PC-9 (cell line): Measurements from ENCODE around the gene UBE2C. TPM values are rescaled to one million over a fixed set of nuclear protein-coding genes. Genes with fewer than 3 reads are reported as not detected.
A peak's percentile ranks its signal among the peaks of the same experiment; 100 is the strongest.

Source experiments
- BruUV-seq: library from RNA; stranded (reverse); fragments of 400-500 nt; replicated peaks from 2 replicates; lab custom pipeline; 2021; lab: Mats Ljungman, UMichigan
- CTCF ChIA-PET: fragments of 300-600 bp; sonication (Branson Sonifier 250); formaldehyde crosslinking; loops from one replicate; lab custom pipeline; 2022; ENCODE audit warnings: antibody characterized with exemption; lab: Charles Lee
- POLR2A ChIA-PET: fragments of 300-600 bp; sonication (Branson Sonifier 250); formaldehyde crosslinking; loops from one replicate; lab custom pipeline; 2022; ENCODE audit warnings: antibody characterized with exemption; ENCODE audit not compliant: unreplicated experiment; lab: Charles Lee
- DNase-seq, 2 experiments: peaks; one replicate each; pipeline versions ENCODE4 v3.0.0 to v3.0.0-alpha.2; 2015 to 2022; ENCODE audit warnings: mixed read lengths in 1 of 2
- H2AFZ ChIP-seq: fragments of 200-600 bp; sonication (generic); 2 replicates; pipeline ENCODE4 v1.8.1; 2017; ENCODE audit warnings: antibody characterized with exemption
- H3F3A ChIP-seq: fragments of 200-600 bp; sonication (generic); 2 replicates; pipeline ENCODE4 v1.8.1; 2017; ENCODE audit warnings: antibody characterized with exemption, mild to moderate bottlenecking, low read depth; ENCODE audit not compliant: insufficient read depth
- H3K27ac ChIP-seq: fragments of 200-600 bp; sonication (generic); 2 replicates; pipeline ENCODE4 v1.6.1; 2016; ENCODE audit warnings: mixed run types
- H3K27me3 ChIP-seq: fragments of 200-600 bp; sonication (generic); 2 replicates; pipeline ENCODE4 v1.6.1; 2016; ENCODE audit warnings: low read depth, mixed run types; ENCODE audit not compliant: insufficient read depth
- H3K36me3 ChIP-seq: fragments of 200-600 bp; sonication (generic); 2 replicates; pipeline ENCODE4 v1.6.1; 2016; ENCODE audit warnings: low read depth, mixed run types
- H3K4me1 ChIP-seq: fragments of 200-600 bp; sonication (generic); replicated peaks from 2 replicates; pipeline ENCODE4 v1.6.1; 2016; ENCODE audit warnings: mixed run types; ENCODE audit not compliant: insufficient read depth
- H3K4me2 ChIP-seq: fragments of 200-600 bp; sonication (generic); 2 replicates; pipeline ENCODE4 v1.6.1; 2017; ENCODE audit warnings: mixed run types
- H3K4me3 ChIP-seq: fragments of 200-600 bp; sonication (generic); 2 replicates; pipeline ENCODE4 v1.6.1; 2016; ENCODE audit warnings: mixed run types
- H3K79me2 ChIP-seq: fragments of 200-600 bp; sonication (generic); 2 replicates; pipeline ENCODE4 v1.6.1; 2017; ENCODE audit warnings: low read depth, mixed run types
- H3K9me2 ChIP-seq: fragments of 200-600 bp; sonication (generic); 2 replicates; pipeline ENCODE4 v1.8.1; 2017; ENCODE audit warnings: mild to moderate bottlenecking; ENCODE audit not compliant: insufficient read depth
- H3K9me3 ChIP-seq: fragments of 200-600 bp; sonication (generic); 2 replicates; pipeline ENCODE4 v1.8.1; 2016; ENCODE audit warnings: low read depth; ENCODE audit not compliant: insufficient read depth
- H4K20me1 ChIP-seq: fragments of 200-600 bp; sonication (generic); 2 replicates; pipeline ENCODE4 v1.8.1; 2017; ENCODE audit not compliant: insufficient read depth
- CTCF ChIP-seq: fragments of 200-600 bp; sonication (generic); conservative IDR thresholded peaks from 2 replicates; pipeline ENCODE4 v1.6.1; 2017; ENCODE audit warnings: mixed run types, antibody characterized with exemption, mild to moderate bottlenecking, moderate library complexity
- EZH2 ChIP-seq: fragments of 200-600 bp; sonication (generic); IDR thresholded peaks from 2 replicates; pipeline ENCODE4 v1.8.0; 2017; ENCODE audit warnings: antibody characterized with exemption, low read depth
- intact Hi-C: fragments of 100-400 bp; cut with micrococcal nuclease; formaldehyde crosslinking; loops from one replicate; pipeline ENCODE4 v1.10.0; 2022; ENCODE audit not compliant: unreplicated experiment
- total RNA-seq: library from RNA; stranded (reverse); gene quantifications from 2 replicates; pipeline ENCODE4 v1.2.3, GENCODE V29; 2021

UBE2C gene
- total RNA-seq, 1 experiment from 2014 or later: 207 TPM

- no peaks in the 10 kb centered on the region for H4K20me1 ChIP-seq
- no peaks in the 10 kb centered on the region for H3K4me1 ChIP-seq
- H2AFZ ChIP-seq: no peak overlapping the region
- H3K9me3 ChIP-seq: no peaks in the 10 kb centered on the region
- intact Hi-C loops: no loop called here
- no peaks in the 10 kb centered on the region for H3K79me2 ChIP-seq
- H3K27me3 ChIP-seq: no peaks in the 10 kb centered on the region
- DNase-seq: no peak
- no peaks in the 10 kb centered on the region for H3K36me3 ChIP-seq
- H3K4me2 ChIP-seq: no peak overlapping the region
- H3K9me2 ChIP-seq: no peaks in the 10 kb centered on the region
- no TSS peak for BruUV-seq
- no peak overlapping the region for H3K27ac ChIP-seq
- no peak for TF ChIP-seq EZH2
- no peak for TF ChIP-seq CTCF
- no peaks in the 10 kb centered on the region for H3F3A ChIP-seq
- POLR2A ChIA-PET: no interaction called here
- CTCF ChIA-PET: no interaction called here
- no peak overlapping the region for H3K4me3 ChIP-seq
These were observed 46.5 kb upstream of the UBE2C start for GRCh38 chr20:45765980-45766379.

- H3K4me2 ChIP-seq: no peak overlapping the region
- no TSS peak for BruUV-seq
- no peak overlapping the region for H2AFZ ChIP-seq
- CTCF ChIA-PET: interaction anchor here (0.6 kb wide), 1 partner anchor 12 kb away, joined by 3 read pairs; no protein-coding TSS in a partner anchor
- no peak for DNase-seq
- no peaks in the 10 kb centered on the region for H3K36me3 ChIP-seq
- no peaks in the 10 kb centered on the region for H3K9me2 ChIP-seq
- H3K79me2 ChIP-seq: no peaks in the 10 kb centered on the region
- POLR2A ChIA-PET: interaction anchor here (0.7 kb wide), 1 partner anchor 859 kb away, joined by 6 read pairs; no protein-coding TSS in a partner anchor
- H3K27ac ChIP-seq: no peak overlapping the region
- H3K27me3 ChIP-seq: no peaks in the 10 kb centered on the region
- no peaks in the 10 kb centered on the region for H3F3A ChIP-seq
- no peak overlapping the region for H3K4me3 ChIP-seq
- no peaks in the 10 kb centered on the region for H4K20me1 ChIP-seq
- intact Hi-C loops: no loop called here
- no peaks in the 10 kb centered on the region for H3K9me3 ChIP-seq
- peaks cover 6% of the 10 kb centered on the region for H3K4me1 ChIP-seq
- no peak for TF ChIP-seq CTCF
- no peak for TF ChIP-seq EZH2
These were observed 44.0 kb upstream of the UBE2C start for GRCh38 chr20:45768479-45768878.

- Histone ChIP-seq H3K9me2 (no peaks in the 10 kb centered on the region), H3K27ac (no peak overlapping the region), H3K79me2 (no peaks in the 10 kb centered on the region), H3K9me3 (no peaks in the 10 kb centered on the region), H3K4me1 (peaks cover 6% of the 10 kb centered on the region), H3K27me3 (no peaks in the 10 kb centered on the region), H3K4me3 (no peak overlapping the region), H3K4me2 (peak overlapping the region; percentile 34), H2AFZ (peak overlapping the region; percentile 57), H3K36me3 (no peaks in the 10 kb centered on the region), H3F3A (no peaks in the 10 kb centered on the region), H4K20me1 (no peaks in the 10 kb centered on the region)
- POLR2A ChIA-PET: interaction anchor here (0.5 to 1.3 kb wide), 8 partner anchors 142 to 679 kb away, joined by 3 to 9 read pairs (median 4); partner anchors contain the start of gene WFDC10A
- BruUV-seq: no TSS peak
- peak; percentile 98 for TF ChIP-seq CTCF
- no peak for TF ChIP-seq EZH2
- peak; percentile 74 to 84 for DNase-seq
- intact Hi-C loops: loop anchor here (1.0 to 10.0 kb wide), 8 partner anchors 179 to 760 kb away; partner anchors contain the start of genes SYS1 and WFDC2
- CTCF ChIA-PET: interaction anchor here (0.5 to 2.6 kb wide), 29 partner anchors 9 to 721 kb away, joined by 3 to 26 read pairs (median 3); partner anchors contain the start of genes DNTTIP1, EPPIN, SYS1 and WFDC10A
These were observed 41.2 kb upstream of the UBE2C start for GRCh38 chr20:45771182-45771759.
